Peyer's patch (tissue), 4 donors: ENCODE measurements around the gene BCL7A. TPM values are rescaled to one million over a fixed set of nuclear protein-coding genes. Genes with fewer than 3 reads are reported as not detected.
A peak's percentile ranks its signal among the peaks of the same experiment; 100 is the strongest.

Experiments used
- DNase-seq, 3 donors: peaks; one replicate each; pipeline ENCODE4 v3.0.0-alpha.2; 2017 to 2019
- H3K27ac ChIP-seq, 4 donors: fragments of 200-600 bp; sonication (generic); one replicate each; pipeline ENCODE4 v1.5.1; 2016 to 2019
- H3K27me3 ChIP-seq, 2 donors: fragments of 200-600 bp; sonication (generic); one replicate each; pipeline ENCODE4 v1.5.1; 2019
- H3K36me3 ChIP-seq, 3 donors: fragments of 200-600 bp; sonication (generic); one replicate each; pipeline ENCODE4 v1.5.1; 2016 to 2019
- H3K4me1 ChIP-seq, 4 donors: fragments of 200-600 bp; sonication (generic); one replicate each; pipeline ENCODE4 v1.5.1; 2016 to 2019
- H3K4me3 ChIP-seq, 4 donors: fragments of 200-600 bp; sonication (generic); 1 replicate in 3 of 4; 2 replicates in 1 of 4; pipeline ENCODE4 v1.5.1; 2016 to 2019; ENCODE audit warnings: mild to moderate bottlenecking in 1 of 4
- H3K9me3 ChIP-seq, 4 donors: fragments of 200-600 bp; sonication (generic); one replicate each; pipeline ENCODE4 v1.5.1; 2016 to 2019; ENCODE audit warnings: mild to moderate bottlenecking in 1 of 4
- POLR2A ChIP-seq, 2 donors: fragments of 450-650 bp; IDR thresholded peaks; one replicate each; pipeline ENCODE4 v1.5.1; 2017; ENCODE audit warnings: antibody characterized with exemption in 2 of 2, mild to moderate bottlenecking in 2 of 2, moderate library complexity in 2 of 2
- total RNA-seq, 4 donors: library from RNA; depleted of rRNA; stranded (reverse); fragments of >200 nt; gene quantifications; one replicate each; pipeline ENCODE4 v1.1.0, GENCODE V29; 2016
- TF ChIP-seq, protein P1 (sequence below), 6 experiments: fragments of 450-650 bp in 4 of 6; fragments of 200-600 bp in 2 of 6; sonication (generic) in 1 of 6; IDR thresholded peaks; one replicate each; pipeline ENCODE4 v1.5.1; 2017 to 2019; ENCODE audit warnings: antibody characterized with exemption in 6 of 6, mild to moderate bottlenecking in 3 of 6, moderate library complexity in 1 of 6

The BCL7A gene
- total RNA-seq, 4 donors from 2014 or later: 3.3 to 23.9 (median 4.4) TPM

DNA sequence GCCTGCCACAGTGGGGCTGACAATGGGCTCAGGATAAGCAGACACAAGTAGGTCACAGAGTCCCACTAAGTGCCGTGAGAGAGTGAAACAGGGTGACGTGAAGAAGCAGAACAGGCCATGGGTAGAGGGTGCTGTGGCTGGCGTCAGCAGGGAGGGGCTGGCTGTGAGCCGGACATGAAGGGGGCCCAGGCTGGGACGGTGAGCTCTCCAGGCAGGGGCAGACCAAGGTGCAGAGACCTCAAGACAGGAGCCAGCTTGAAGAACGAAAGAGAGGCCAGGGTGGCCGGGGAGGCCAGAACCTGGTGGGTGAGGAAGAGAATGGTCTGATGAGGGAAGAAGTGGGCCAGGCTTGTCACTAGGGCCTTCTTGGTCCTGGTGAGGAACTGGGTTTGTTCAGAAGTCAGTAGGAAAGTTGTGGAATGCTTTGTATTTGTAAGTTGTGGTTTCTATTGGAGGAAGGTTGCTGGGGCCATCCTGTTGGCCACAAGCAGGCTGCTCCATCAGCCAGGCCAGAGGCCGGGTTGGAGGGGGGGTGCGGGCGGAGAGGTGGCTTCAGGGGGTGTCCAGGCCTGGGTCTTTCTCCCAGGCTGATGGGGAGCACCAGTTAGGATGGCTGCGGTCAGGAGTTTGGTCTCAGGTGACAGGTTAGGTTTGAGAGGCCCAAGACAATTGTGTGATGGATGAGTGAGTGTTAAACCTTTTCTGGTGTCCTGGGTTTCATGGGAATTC lies 35.5 kb downstream of the BCL7A start:
- peaks cover 0 to 16% (median 2%) of the 10 kb centered on the region in 4 donors for H3K4me1 ChIP-seq
- H3K36me3 ChIP-seq: no peaks in the 10 kb centered on the region
- H3K27me3 ChIP-seq: no peaks in the 10 kb centered on the region
- H3K4me3 ChIP-seq: no peak overlapping the region
- no peak for DNase-seq
- no peaks in the 10 kb centered on the region for H3K9me3 ChIP-seq
- no peak overlapping the region for H3K27ac ChIP-seq
- no peak for TF ChIP-seq POLR2A (IDR thresholded peaks at IDR 0.05)
- TF ChIP-seq, protein P1, sequence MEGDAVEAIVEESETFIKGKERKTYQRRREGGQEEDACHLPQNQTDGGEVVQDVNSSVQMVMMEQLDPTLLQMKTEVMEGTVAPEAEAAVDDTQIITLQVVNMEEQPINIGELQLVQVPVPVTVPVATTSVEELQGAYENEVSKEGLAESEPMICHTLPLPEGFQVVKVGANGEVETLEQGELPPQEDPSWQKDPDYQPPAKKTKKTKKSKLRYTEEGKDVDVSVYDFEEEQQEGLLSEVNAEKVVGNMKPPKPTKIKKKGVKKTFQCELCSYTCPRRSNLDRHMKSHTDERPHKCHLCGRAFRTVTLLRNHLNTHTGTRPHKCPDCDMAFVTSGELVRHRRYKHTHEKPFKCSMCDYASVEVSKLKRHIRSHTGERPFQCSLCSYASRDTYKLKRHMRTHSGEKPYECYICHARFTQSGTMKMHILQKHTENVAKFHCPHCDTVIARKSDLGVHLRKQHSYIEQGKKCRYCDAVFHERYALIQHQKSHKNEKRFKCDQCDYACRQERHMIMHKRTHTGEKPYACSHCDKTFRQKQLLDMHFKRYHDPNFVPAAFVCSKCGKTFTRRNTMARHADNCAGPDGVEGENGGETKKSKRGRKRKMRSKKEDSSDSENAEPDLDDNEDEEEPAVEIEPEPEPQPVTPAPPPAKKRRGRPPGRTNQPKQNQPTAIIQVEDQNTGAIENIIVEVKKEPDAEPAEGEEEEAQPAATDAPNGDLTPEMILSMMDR (IDR thresholded peaks at IDR 0.05): no peak

DNA sequence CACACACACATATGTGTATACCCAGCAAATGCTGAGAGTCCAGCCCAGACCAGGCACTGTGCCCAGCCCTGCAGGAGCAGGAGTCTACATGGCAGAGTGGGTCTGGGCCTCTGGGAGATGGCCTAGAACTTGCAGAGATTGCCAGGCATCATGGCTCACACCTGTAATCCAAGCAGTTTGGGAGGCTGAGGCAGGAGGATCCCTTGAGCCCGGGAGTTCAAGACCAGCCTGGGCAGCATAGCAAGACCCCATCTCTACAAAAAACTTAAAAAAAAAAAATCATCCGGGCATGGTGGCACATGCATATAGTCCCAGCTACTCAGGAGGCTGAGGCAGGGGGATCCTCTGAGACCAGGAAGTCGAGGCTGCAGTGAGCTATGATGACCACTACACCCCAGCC lies 36.1 kb downstream of the BCL7A start:
- Histone ChIP-seq H3K27ac (no peak overlapping the region), H3K4me1 (peaks cover 0 to 22% (median 5%) of the 10 kb centered on the region in 4 donors), H3K27me3 (no peaks in the 10 kb centered on the region), H3K9me3 (no peaks in the 10 kb centered on the region), H3K4me3 (no peak overlapping the region), H3K36me3 (no peaks in the 10 kb centered on the region)
- TF ChIP-seq POLR2A (IDR thresholded peaks at IDR 0.05): no peak
- TF ChIP-seq, protein P1 (IDR thresholded peaks at IDR 0.05): no peak
- no peak for DNase-seq

GRCh38 chr12:122058549-122059149 lies 37.0 kb downstream of the BCL7A start:
- Histone ChIP-seq H3K27me3 (no peaks in the 10 kb centered on the region), H3K27ac (no peak overlapping the region), H3K4me3 (no peak overlapping the region), H3K36me3 (no peaks in the 10 kb centered on the region), H3K4me1 (peaks cover 0 to 31% (median 12%) of the 10 kb centered on the region in 4 donors), H3K9me3 (no peaks in the 10 kb centered on the region)
- no peak for DNase-seq
- TF ChIP-seq POLR2A (IDR thresholded peaks at IDR 0.05): no peak
- TF ChIP-seq, protein P1 (IDR thresholded peaks at IDR 0.05): no peak

DNA sequence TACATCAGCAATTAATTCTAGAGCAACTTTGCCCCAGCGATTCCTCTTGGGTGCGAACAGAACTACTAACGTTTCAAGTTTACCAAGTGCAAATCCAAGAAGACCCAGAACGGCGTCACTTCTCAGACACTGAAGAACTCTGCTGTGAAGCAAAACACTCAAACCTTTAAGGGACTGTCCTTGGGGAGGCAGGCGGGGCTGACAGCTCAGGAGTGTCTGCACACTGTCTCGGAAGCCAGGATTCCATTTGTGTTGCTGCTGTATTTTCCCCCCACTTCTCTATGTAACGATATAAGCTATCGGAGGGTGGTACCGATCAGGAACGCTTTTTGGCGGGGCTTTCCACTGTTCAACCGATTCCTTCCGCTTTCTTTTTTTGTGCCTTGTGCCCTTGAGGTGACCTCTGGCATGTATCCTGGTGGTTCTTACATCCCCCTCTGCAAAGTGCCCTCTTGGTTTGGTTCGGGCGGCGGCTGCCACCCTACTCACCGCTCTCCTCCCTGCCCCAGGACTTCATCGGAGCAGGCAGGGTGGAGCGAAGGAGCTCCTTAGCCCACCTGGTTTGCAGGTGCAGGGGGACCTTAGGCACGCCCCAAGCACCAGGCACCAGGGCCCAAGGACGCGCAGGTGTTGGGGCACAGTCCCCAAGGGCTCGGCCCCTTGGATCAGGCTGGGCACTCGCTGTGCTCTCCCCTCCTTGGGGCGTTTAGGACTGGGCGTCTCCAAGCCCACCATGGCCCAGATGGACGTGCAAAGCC lies 37.7 kb downstream of the BCL7A start:
- TF ChIP-seq POLR2A (IDR thresholded peaks at IDR 0.05): no peak
- TF ChIP-seq, protein P1 (IDR thresholded peaks at IDR 0.05): no peak
- Histone ChIP-seq H3K4me3 (no peak overlapping the region), H3K27me3 (no peaks in the 10 kb centered on the region), H3K9me3 (no peaks in the 10 kb centered on the region), H3K36me3 (no peaks in the 10 kb centered on the region), H3K27ac (peak overlapping the region in 2 of 4 donors; percentile 36 to 46), H3K4me1 (peaks cover 0 to 34% (median 14%) of the 10 kb centered on the region in 4 donors)
- DNase-seq: no peak

DNA sequence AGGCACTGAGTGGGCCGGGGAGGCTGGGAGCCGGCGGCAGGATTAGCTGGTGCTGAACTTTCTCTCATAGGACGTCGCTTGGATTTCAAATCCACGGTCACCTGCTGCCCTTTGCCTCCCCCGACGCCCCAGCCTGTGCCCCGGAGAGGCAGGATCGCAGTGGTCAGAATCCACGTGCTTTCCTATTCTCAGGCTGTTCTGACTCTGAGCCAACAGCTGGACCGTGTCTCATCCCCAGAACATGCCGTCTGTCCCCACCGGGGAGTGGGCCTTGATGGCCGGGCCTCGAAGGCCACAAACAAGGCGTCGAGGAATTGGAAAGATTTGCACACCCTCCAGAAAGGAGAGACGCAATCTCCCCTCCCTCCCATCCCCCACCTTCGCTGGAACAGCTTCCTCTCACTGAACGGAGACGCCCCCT lies 38.4 kb downstream of the BCL7A start:
- H3K27ac ChIP-seq: peak overlapping the region in 2 of 4 donors; percentile 36 to 46
- H3K4me3 ChIP-seq: no peak overlapping the region
- no peaks in the 10 kb centered on the region for H3K9me3 ChIP-seq
- TF ChIP-seq POLR2A (IDR thresholded peaks at IDR 0.05): no peak
- TF ChIP-seq, protein P1 (IDR thresholded peaks at IDR 0.05): no peak
- DNase-seq: no peak
- no peaks in the 10 kb centered on the region for H3K27me3 ChIP-seq
- H3K4me1 ChIP-seq: peaks cover 0 to 36% (median 13%) of the 10 kb centered on the region in 4 donors
- no peaks in the 10 kb centered on the region for H3K36me3 ChIP-seq
